HepG2 (cell line): Measurements from ENCODE around the gene APRT. TPM values are rescaled to one million over a fixed set of nuclear protein-coding genes. Genes with fewer than 3 reads are reported as not detected.

Source experiments
- BCLAF1 ChIP-seq: fragments of 450-650 bp; IDR thresholded peaks from 2 replicates; pipeline ENCODE4 v1.6.1; 2017; ENCODE audit warnings: mild to moderate bottlenecking
- CENPBD1 ChIP-seq: sonication (generic); formaldehyde crosslinking; IDR thresholded peaks from 2 replicates; pipeline ENCODE4 v1.8.0; 2022; ENCODE audit warnings: missing genetic modification reagents, low read depth, mild to moderate bottlenecking, borderline replicate concordance
- GMEB1 ChIP-seq: sonication (generic); formaldehyde crosslinking; IDR thresholded peaks from 2 replicates; pipeline ENCODE4 v1.5.1; 2020; ENCODE audit warnings: missing genetic modification reagents, mild to moderate bottlenecking, borderline replicate concordance
- IRF2 ChIP-seq: IDR thresholded peaks from 2 replicates; pipeline ENCODE4 v1.6.1; 2018; ENCODE audit warnings: missing genetic modification reagents, missing compliant biosample characterization
- KAT2B ChIP-seq: fragments of 150-350 bp; IDR thresholded peaks from 2 replicates; pipeline ENCODE4 v1.6.1; 2014; ENCODE audit warnings: low read depth, low read length, borderline replicate concordance
- KMT2B ChIP-seq: IDR thresholded peaks from 2 replicates; pipeline ENCODE4 v1.6.1; 2016; ENCODE audit warnings: missing genetic modification reagents, missing compliant biosample characterization
- LBX2 ChIP-seq: sonication (generic); formaldehyde crosslinking; IDR thresholded peaks from 2 replicates; pipeline ENCODE4 v1.5.0; 2020; ENCODE audit warnings: missing genetic modification reagents, mild to moderate bottlenecking, borderline replicate concordance
- MED8 ChIP-seq: sonication (generic); formaldehyde crosslinking; IDR thresholded peaks from 2 replicates; pipeline ENCODE4 v1.8.1; 2023; ENCODE audit warnings: mild to moderate bottlenecking, missing genetic modification reagents; ENCODE audit not compliant: insufficient replicate concordance
- NFIB ChIP-seq: sonication (generic); formaldehyde crosslinking; IDR thresholded peaks from 2 replicates; pipeline ENCODE4 v1.9.0; 2021; ENCODE audit warnings: missing genetic modification reagents, mild to moderate bottlenecking, borderline replicate concordance
- RFX3 ChIP-seq: IDR thresholded peaks from 2 replicates; pipeline ENCODE4 v1.6.1; 2016; ENCODE audit warnings: missing biosample characterization, missing genetic modification reagents
- RNF219 ChIP-seq: sonication (generic); formaldehyde crosslinking; IDR thresholded peaks from 2 replicates; pipeline ENCODE4 v1.5.0; 2020; ENCODE audit warnings: mild to moderate bottlenecking, missing genetic modification reagents
- SRSF9 ChIP-seq: fragments of 200-400 bp; formaldehyde crosslinking; IDR thresholded peaks from 2 replicates; pipeline ENCODE4 v1.6.1; 2018; ENCODE audit warnings: borderline replicate concordance, mild to moderate bottlenecking, low read depth, low read length; ENCODE audit not compliant: insufficient read depth, poor library complexity, severe bottlenecking
- TFAP4 ChIP-seq: sonication (generic); IDR thresholded peaks from 2 replicates; pipeline ENCODE4 v1.6.1; 2016; ENCODE audit warnings: low read depth, borderline replicate concordance
- THAP11 ChIP-seq: IDR thresholded peaks from 2 replicates; pipeline ENCODE4 v1.6.1; 2016; ENCODE audit warnings: missing biosample characterization, missing genetic modification reagents
- ZNF101 ChIP-seq: sonication (generic); formaldehyde crosslinking; IDR thresholded peaks from 2 replicates; pipeline ENCODE4 v1.4.0; 2020; ENCODE audit warnings: mild to moderate bottlenecking, low read depth, missing genetic modification reagents, borderline replicate concordance
- ZNF280D ChIP-seq: sonication (generic); formaldehyde crosslinking; IDR thresholded peaks from 2 replicates; pipeline ENCODE4 v1.5.1; 2020; ENCODE audit warnings: mild to moderate bottlenecking, missing genetic modification reagents
- ZNF768 ChIP-seq: sonication (generic); formaldehyde crosslinking; IDR thresholded peaks from 2 replicates; pipeline ENCODE4 v1.4.0; 2020; ENCODE audit warnings: missing genetic modification reagents
- polyA plus RNA-seq, 8 experiments: library from polyadenylated mRNA; depleted of rRNA in 3 of 8; stranded (reverse) in 7 of 8; unstranded in 1 of 8; fragments of >200 nt; fragmentation: Illumina TruSeq in 4 of 8; extraction: Trizol in 4 of 8; gene quantifications; 2 replicates each; pipeline versions ENCODE4 v1.2.1 to v1.2.3, GENCODE V29; 2011 to 2016; ENCODE audit warnings: low read depth in 4 of 8, missing spikeins in 1 of 8, mixed read lengths in 1 of 8; ENCODE audit not compliant: insufficient read depth in 1 of 8
- total RNA-seq, 5 experiments: library from RNA; depleted of rRNA; stranded (reverse); fragments of >200 nt; fragmentation: Illumina TruSeq; extraction: Trizol; gene quantifications; 2 replicates each; pipeline ENCODE4 v1.2.3, GENCODE V29; 2016; ENCODE audit warnings: low read depth in 1 of 5

APRT gene
- total and polyA plus RNA-seq, 2 of the 13 experiments (the other 11 are each of a cell fraction or from before 2014, with no cell fraction given), result 155 to 242 TPM

GRCh38 chr16:88763502-88764053, 48.1 kb downstream of the APRT start (continued):
- TF ChIP-seq ZNF280D (no peak), RFX3 (no peak), SRSF9 (no peak), KAT2B (no peak), IRF2 (CRISPR knock-in tag) (peak; percentile 88; the same call in 1 of the 2 replicates), KMT2B (peak; percentile 81), ZNF101 (CRISPR knock-in tag) (no peak), CENPBD1 (CRISPR knock-in tag) (no peak), THAP11 (CRISPR knock-in tag) (peak; percentile 71), BCLAF1 (no peak), MED8 (CRISPR knock-in tag) (no peak), ZNF768 (peak; percentile 30; the same call in 1 of the 2 replicates), RNF219 (CRISPR knock-in tag) (no peak), LBX2 (CRISPR knock-in tag) (no peak), NFIB (CRISPR knock-in tag) (no peak), GMEB1 (CRISPR knock-in tag) (peak; percentile 57; the same call in 1 of the 2 replicates), TFAP4 (peak; percentile 77; the same call in 1 of the 2 replicates)
